Hepatic stellate cell (primary cell): Measurements from ENCODE around the gene ZNF718.
"Not testable (repeated sequence)": the region's sequence is repeated elsewhere in the genome, so short reads cannot be mapped to it uniquely, and the experiment has no call there.

ENCODE experiments used
- DNase-seq: peaks from one replicate; pipeline ENCODE4 v3.0.0; 2011; ENCODE audit warnings: low spot score

Gene ZNF718

GRCh38 chr4:124275-125081 is at the start of gene ZNF718:
Gene ZNF718 (plus strand): TSS chr4:124501. CDS start chr4:124671, 170 bp downstream.
- peak; percentile 96 for DNase-seq

- DNase-seq = no peak
Measured at GRCh38 chr4:85951-86350, 38.4 kb upstream of the ZNF718 start.

GRCh38 chr4:86559-87324 is 37.6 kb upstream of the ZNF718 start:
- DNase-seq = not testable (repeated sequence)

- DNase-seq = no peak
Measured at GRCh38 chr4:98386-98785, 25.9 kb upstream of the ZNF718 start.

- DNase-seq = no peak
Measured at GRCh38 chr4:99863-100262, 24.4 kb upstream of the ZNF718 start.

GRCh38 chr4:107083-107443 is 17.2 kb upstream of the ZNF718 start:
- DNase-seq = no peak

GRCh38 chr4:107444-108429 is 16.6 kb upstream of the ZNF718 start:
- no peak for DNase-seq

- DNase-seq = no peak
Measured at GRCh38 chr4:112771-113170, 11.5 kb upstream of the ZNF718 start.

- no peak for DNase-seq
Measured at GRCh38 chr4:113732-114131, 10.6 kb upstream of the ZNF718 start.

GRCh38 chr4:114149-114548 is 10.2 kb upstream of the ZNF718 start:
- no peak for DNase-seq

GRCh38 chr4:116499-116898 is 7.8 kb upstream of the ZNF718 start:
- DNase-seq = no peak

GRCh38 chr4:120616-121015 is 3.7 kb upstream of the ZNF718 start:
- no peak for DNase-seq

- no peak for DNase-seq
Measured at GRCh38 chr4:121408-122084, 2.8 kb upstream of the ZNF718 start.

- not testable (repeated sequence) for DNase-seq
Measured at GRCh38 chr4:123922-124274, 403 bp upstream of the ZNF718 start.

GRCh38 chr4:125091-125771 is 930 bp downstream of the ZNF718 start:
- peak; percentile 13 for DNase-seq

GRCh38 chr4:125833-126232 is 1.5 kb downstream of the ZNF718 start:
- no peak for DNase-seq

- no peak for DNase-seq
Measured at GRCh38 chr4:132483-132882, 8.2 kb downstream of the ZNF718 start.

GRCh38 chr4:138935-139334 is 14.6 kb downstream of the ZNF718 start:
- DNase-seq = no peak

GRCh38 chr4:139691-140090 is 15.4 kb downstream of the ZNF718 start:
- no peak for DNase-seq

- no peak for DNase-seq
Measured at GRCh38 chr4:146621-147020, 22.3 kb downstream of the ZNF718 start.

GRCh38 chr4:147233-147632 is 22.9 kb downstream of the ZNF718 start:
- no peak for DNase-seq
